SU-DHL-6 (cell line): ENCODE data around the gene PMEPA1.

Experiments
- EZH2phosphoT487 ChIP-seq: fragments of 200-600 bp; sonication (generic), shearing (Covaris generic); conservative IDR thresholded peaks from 2 replicates; pipeline ENCODE4 v1.6.1; 2018; ENCODE audit warnings: mild to moderate bottlenecking, antibody characterized with exemption, low read length, moderate library complexity, mixed read lengths
- TF ChIP-seq, protein P1 (sequence below): fragments of 200-600 bp; sonication (generic); IDR thresholded peaks from one replicate; pipeline ENCODE4 v1.5.1; 2017; ENCODE audit warnings: antibody characterized with exemption, mild to moderate bottlenecking, low read length, moderate library complexity; ENCODE audit not compliant: insufficient read depth, poor library complexity, severe bottlenecking

DNA sequence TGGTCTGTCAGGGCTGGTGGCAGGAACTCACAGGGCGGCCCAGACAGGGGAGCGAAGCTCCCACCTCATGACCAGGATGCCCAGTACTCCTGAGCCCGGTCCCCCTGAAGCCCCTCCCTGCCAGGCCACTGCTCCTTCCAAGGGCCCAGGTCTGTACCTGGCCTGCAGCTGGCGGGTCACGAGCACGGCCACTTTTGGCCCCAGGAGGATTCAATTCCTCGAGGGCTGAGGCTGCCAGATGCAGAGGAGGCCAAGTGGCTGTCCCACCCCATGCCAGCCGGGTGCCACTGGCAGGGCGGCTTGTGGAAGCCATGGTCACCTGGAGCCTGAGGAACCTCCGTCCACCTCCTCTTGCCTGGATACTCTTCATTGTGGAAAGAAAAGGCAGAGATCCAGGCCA is 17.4 kb downstream of the PMEPA1 start:
- TF ChIP-seq, protein P1, sequence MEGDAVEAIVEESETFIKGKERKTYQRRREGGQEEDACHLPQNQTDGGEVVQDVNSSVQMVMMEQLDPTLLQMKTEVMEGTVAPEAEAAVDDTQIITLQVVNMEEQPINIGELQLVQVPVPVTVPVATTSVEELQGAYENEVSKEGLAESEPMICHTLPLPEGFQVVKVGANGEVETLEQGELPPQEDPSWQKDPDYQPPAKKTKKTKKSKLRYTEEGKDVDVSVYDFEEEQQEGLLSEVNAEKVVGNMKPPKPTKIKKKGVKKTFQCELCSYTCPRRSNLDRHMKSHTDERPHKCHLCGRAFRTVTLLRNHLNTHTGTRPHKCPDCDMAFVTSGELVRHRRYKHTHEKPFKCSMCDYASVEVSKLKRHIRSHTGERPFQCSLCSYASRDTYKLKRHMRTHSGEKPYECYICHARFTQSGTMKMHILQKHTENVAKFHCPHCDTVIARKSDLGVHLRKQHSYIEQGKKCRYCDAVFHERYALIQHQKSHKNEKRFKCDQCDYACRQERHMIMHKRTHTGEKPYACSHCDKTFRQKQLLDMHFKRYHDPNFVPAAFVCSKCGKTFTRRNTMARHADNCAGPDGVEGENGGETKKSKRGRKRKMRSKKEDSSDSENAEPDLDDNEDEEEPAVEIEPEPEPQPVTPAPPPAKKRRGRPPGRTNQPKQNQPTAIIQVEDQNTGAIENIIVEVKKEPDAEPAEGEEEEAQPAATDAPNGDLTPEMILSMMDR = no peak
- TF ChIP-seq EZH2phosphoT487 = no peak
